A375 (cell line): ENCODE data around the gene PSD. TPM values are rescaled to one million over a fixed set of nuclear protein-coding genes. Genes with fewer than 3 reads are reported as not detected.

ENCODE experiments used
- small RNA-seq: library from RNA; depleted of rRNA; stranded (forward); fragments of <200 nt; gene quantifications from one replicate; pipeline ENCODE3, GENCODE V24; 2014
- total RNA-seq: library from RNA; depleted of rRNA; stranded (reverse); fragments of >200 nt; shearing (Covaris generic); gene quantifications from 2 replicates; pipeline ENCODE4 v1.2.3, GENCODE V29; 2014; rRNA removed

The PSD gene
- total RNA-seq: 0.11 and 1.0 TPM in 2 replicates

GRCh38 chr10:102418622-102419268 is at the start of gene PSD:
Gene PSD (minus strand): TSS chr10:102418785. CDS start chr10:102417038, 1,747 bp downstream.

GRCh38 chr10:102451105-102451969 is 32.8 kb upstream of the PSD start, which contains the start of gene C10orf95:
Gene C10orf95 (minus strand): TSS chr10:102451543. CDS start chr10:102451093, 450 bp downstream.

GRCh38 chr10:102432162-102432950 is 13.8 kb upstream of the PSD start, which contains the start of gene CUEDC2:
Gene CUEDC2 (minus strand): TSS chr10:102432574. CDS start chr10:102425188, 7,386 bp downstream.

GRCh38 chr10:102420714-102421506 is 2.3 kb upstream of the PSD start, which contains the start of gene FBXL15:
Gene FBXL15 (plus strand): TSS chr10:102420836. CDS start chr10:102421130, 294 bp downstream.

GRCh38 chr10:102395400-102396316 is 22.9 kb downstream of the PSD start, which contains the start of gene NFKB2:
Gene NFKB2 (plus strand): TSS chr10:102395705. CDS start chr10:102395960, 255 bp downstream.

Small RNA genes lying within 50 kb of the gene (small RNA-seq; reads per million reads assigned to genes)
- gene MIR146B: 7.4 reads per million, percentile 87 among the genes with 10 or more reads in this experiment

Other genes starting within 250 kb of the PSD start
- not detected in 2 replicates for gene ELOVL3, start 192.5 kb downstream of the PSD start, total RNA-seq
- gene PITX3, start 177.3 kb downstream of the PSD start, total RNA-seq: not detected in 2 replicates
- gene GBF1, start 173.3 kb downstream of the PSD start, total RNA-seq: 23.5 and 26.4 TPM in 2 replicates
- gene NFKB2, start 23.1 kb downstream of the PSD start, total RNA-seq: 61.8 and 73.7 TPM in 2 replicates
- gene FBXL15, start 2.1 kb upstream of the PSD start, total RNA-seq: 16.8 and 25.4 TPM in 2 replicates
- gene CUEDC2, start 13.8 kb upstream of the PSD start, total RNA-seq: 64.5 and 81.4 TPM in 2 replicates
- 0.11 and 0.34 TPM in 2 replicates for gene C10orf95, start 32.8 kb upstream of the PSD start, total RNA-seq
- 70.9 and 76.0 TPM in 2 replicates for gene ACTR1A, start 83.9 kb upstream of the PSD start, total RNA-seq
- 7.4 and 7.5 TPM in 2 replicates for gene SUFU, start 85.2 kb upstream of the PSD start, total RNA-seq
- 76.5 and 87.1 TPM in 2 replicates for gene TRIM8, start 225.7 kb upstream of the PSD start, total RNA-seq